Right ventricle myocardium inferior (tissue), 1 donor: ENCODE results near the gene EPHA2. TPM values are rescaled to one million over a fixed set of nuclear protein-coding genes. Genes with fewer than 3 reads are reported as not detected.
"Not testable (repeated sequence)": the region's sequence is repeated elsewhere in the genome, so short reads cannot be mapped to it uniquely, and the experiment has no call there.

Source experiments
- ATAC-seq: fragments of 200-7000 bp; cut with Tn5 transposase; one replicate; pipeline ENCODE4 v1.9.1; 2020; ENCODE audit warnings: mild to moderate bottlenecking, moderate library complexity
- DNase-seq: peaks from one replicate; pipeline ENCODE4 v3.0.0; 2021; ENCODE audit errors: missing footprints
- intact Hi-C: fragments of 100-400 bp; cut with DNase I; formaldehyde crosslinking; loops from one replicate; pipeline ENCODE4 v1.11.0; 2022
- long read RNA-seq: library from polyadenylated mRNA; unstranded; transcript quantifications from one replicate; pipeline ENCODE4 v2.0.0, GENCODE V29; 2021
- total RNA-seq: library from RNA; stranded (reverse); fragmentation: NEBNext Ultra II Directional; extraction: Animal tissue kit (Norgen Biotek cat#: 25700); gene quantifications from one replicate; pipeline ENCODE4 v1.2.1, GENCODE V29; 2021
- donor health status: DM: no; HTN: yes; CAD: no; lungs with severe emphysema.

The EPHA2 gene
- total RNA-seq = 7.3 TPM
- long read RNA-seq, partial matches to known transcripts = 3 of 5 reads
- long read RNA-seq, other reads (novel, unspliced or antisense) = 0 of 5 reads

GRCh38 chr1:16155537-16156410 lies at the start of gene EPHA2:
Gene EPHA2, minus strand, starts transcription at chr1:16156069. Its CDS starts 137 bp downstream, at chr1:16155932.
- intact Hi-C loops = loop anchor here (2.0 kb wide), 3 partner anchors 21 to 73 kb away; no protein-coding TSS in a partner anchor
- DNase-seq = peak; percentile 95

GRCh38 chr1:16205334-16205671 lies 49.4 kb upstream of the EPHA2 start:
- no peak for DNase-seq
- no peak for ATAC-seq
- intact Hi-C loops = loop anchor here (5.0 kb wide), 2 partner anchors 37 to 162 kb away; partner anchors contain the start of gene SZRD1

More at GRCh38 chr1:16155537-16156410, at the start of gene EPHA2:
- peak; percentile 77 for ATAC-seq

- DNase-seq = no peak
- ATAC-seq = no peak
- intact Hi-C loops = loop anchor here (5.0 kb wide), 2 partner anchors 38 to 163 kb away; partner anchors contain the start of gene SZRD1
Measured at GRCh38 chr1:16204634-16205333, 48.9 kb upstream of the EPHA2 start.

GRCh38 chr1:16204216-16204615 lies 48.3 kb upstream of the EPHA2 start:
- intact Hi-C loops = no loop called here
- ATAC-seq = no peak
- no peak for DNase-seq

GRCh38 chr1:16203550-16203949 lies 47.7 kb upstream of the EPHA2 start:
- ATAC-seq (no peak), DNase-seq (no peak)
- intact Hi-C loops = no loop called here

GRCh38 chr1:16202281-16203210 lies 46.7 kb upstream of the EPHA2 start:
- ATAC-seq (no peak), DNase-seq (no peak)
- intact Hi-C loops = no loop called here

GRCh38 chr1:16199700-16200099 lies 43.8 kb upstream of the EPHA2 start:
- DNase-seq (no peak), ATAC-seq (no peak)
- intact Hi-C loops = no loop called here

GRCh38 chr1:16199157-16199501 lies 43.3 kb upstream of the EPHA2 start:
- DNase-seq (no peak), ATAC-seq (no peak)
- intact Hi-C loops = no loop called here

- intact Hi-C loops = no loop called here
- no peak for DNase-seq
- ATAC-seq = no peak
Measured at GRCh38 chr1:16198444-16199156, 42.7 kb upstream of the EPHA2 start.

GRCh38 chr1:16196874-16197273 lies 41.0 kb upstream of the EPHA2 start:
- DNase-seq (no peak), ATAC-seq (no peak)
- intact Hi-C loops = no loop called here

- intact Hi-C loops, DNase-seq, ATAC-seq: not testable (repeated sequence)
Measured at GRCh38 chr1:16196139-16196538, 40.3 kb upstream of the EPHA2 start.

GRCh38 chr1:16195518-16195905 lies 39.6 kb upstream of the EPHA2 start:
- intact Hi-C loops = no loop called here
- DNase-seq = no peak
- no peak for ATAC-seq

- intact Hi-C loops = no loop called here
- DNase-seq (no peak), ATAC-seq (no peak)
Measured at GRCh38 chr1:16191916-16192546, 36.2 kb upstream of the EPHA2 start.

GRCh38 chr1:16191309-16191708 lies 35.4 kb upstream of the EPHA2 start:
- intact Hi-C loops = no loop called here
- DNase-seq (no peak), ATAC-seq (no peak)

GRCh38 chr1:16189921-16190621 lies 34.2 kb upstream of the EPHA2 start:
- ATAC-seq = no peak
- no peak for DNase-seq
- intact Hi-C loops = no loop called here

- no peak for DNase-seq
- intact Hi-C loops = no loop called here
- peak; percentile 23 for ATAC-seq
Measured at GRCh38 chr1:16189003-16189402, 33.1 kb upstream of the EPHA2 start.

- DNase-seq (no peak), ATAC-seq (peak; percentile 85)
- intact Hi-C loops = loop anchor here (1.0 to 2.0 kb wide), 2 partner anchors 33 to 109 kb away; no protein-coding TSS in a partner anchor
Measured at GRCh38 chr1:16187748-16188401, 32.0 kb upstream of the EPHA2 start.
